ENCODE results near the gene LGR6.

- no peak for TF ChIP-seq CTCF (IDR thresholded peaks at IDR 0.05)
- TF ChIP-seq POLR2A (IDR thresholded peaks at IDR 0.05), result no peak
Measured at GRCh38 chr1:202181586-202181985, 12.0 kb upstream of the LGR6 start.
